Measurements from ENCODE around the gene PCDHGB3.
"Not testable (repeated sequence)": the region's sequence is repeated elsewhere in the genome, so short reads cannot be mapped to it uniquely, and the experiment has no call there.

PCDHGB3 gene

GRCh38 chr5:141359790-141360426 is 10.1 kb upstream of the PCDHGB3 start, which contains the start of gene PCDHGB2:
Gene PCDHGB2 (plus strand): TSS chr5:141359994. CDS start chr5:141360136, 142 bp downstream.
- DNase-seq = no peak

GRCh38 chr5:141360685-141361084 is 9.4 kb upstream of the PCDHGB3 start:
- no peak for DNase-seq

- DNase-seq = no peak
Measured at GRCh38 chr5:141362719-141363118, 7.3 kb upstream of the PCDHGB3 start.

DNA sequence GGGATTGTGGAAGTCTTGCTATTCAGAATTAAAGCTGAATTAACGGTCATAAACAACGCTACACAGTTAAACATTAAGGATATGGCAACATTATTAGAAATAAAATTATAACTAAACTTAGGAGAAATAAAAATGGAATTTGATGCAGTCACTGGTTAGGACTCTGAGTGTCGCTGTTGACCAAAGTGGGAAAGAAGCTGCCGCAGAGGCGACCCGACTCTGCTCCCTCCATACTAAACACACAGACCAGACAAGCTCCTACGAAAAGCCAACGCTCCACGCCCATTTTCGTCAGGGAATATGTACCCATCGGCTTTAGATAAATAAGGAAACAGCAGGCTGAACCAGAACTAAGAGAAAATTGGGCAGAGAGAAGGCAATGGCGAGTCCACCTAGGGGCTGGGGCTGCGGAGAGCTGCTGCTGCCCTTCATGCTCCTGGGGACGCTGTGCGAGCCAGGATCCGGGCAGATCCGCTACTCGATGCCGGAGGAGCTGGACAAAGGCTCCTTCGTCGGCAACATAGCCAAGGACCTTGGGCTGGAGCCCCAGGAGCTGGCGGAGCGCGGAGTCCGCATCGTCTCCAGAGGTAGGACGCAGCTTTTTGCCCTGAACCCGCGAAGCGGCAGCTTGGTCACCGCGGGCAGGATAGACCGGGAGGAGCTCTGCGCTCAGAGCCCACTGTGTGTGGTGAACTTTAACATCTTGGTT is 5.9 kb upstream of the PCDHGB3 start, which contains the start of gene PCDHGA5:
TSS of gene PCDHGA5 (plus strand) at position 211 of the 709 bp plus-strand sequence. CDS start at position 380, 169 bp downstream.
- DNase-seq = no peak

GRCh38 chr5:141366016-141366896 is 3.8 kb upstream of the PCDHGB3 start:
- no peak for DNase-seq

DNA sequence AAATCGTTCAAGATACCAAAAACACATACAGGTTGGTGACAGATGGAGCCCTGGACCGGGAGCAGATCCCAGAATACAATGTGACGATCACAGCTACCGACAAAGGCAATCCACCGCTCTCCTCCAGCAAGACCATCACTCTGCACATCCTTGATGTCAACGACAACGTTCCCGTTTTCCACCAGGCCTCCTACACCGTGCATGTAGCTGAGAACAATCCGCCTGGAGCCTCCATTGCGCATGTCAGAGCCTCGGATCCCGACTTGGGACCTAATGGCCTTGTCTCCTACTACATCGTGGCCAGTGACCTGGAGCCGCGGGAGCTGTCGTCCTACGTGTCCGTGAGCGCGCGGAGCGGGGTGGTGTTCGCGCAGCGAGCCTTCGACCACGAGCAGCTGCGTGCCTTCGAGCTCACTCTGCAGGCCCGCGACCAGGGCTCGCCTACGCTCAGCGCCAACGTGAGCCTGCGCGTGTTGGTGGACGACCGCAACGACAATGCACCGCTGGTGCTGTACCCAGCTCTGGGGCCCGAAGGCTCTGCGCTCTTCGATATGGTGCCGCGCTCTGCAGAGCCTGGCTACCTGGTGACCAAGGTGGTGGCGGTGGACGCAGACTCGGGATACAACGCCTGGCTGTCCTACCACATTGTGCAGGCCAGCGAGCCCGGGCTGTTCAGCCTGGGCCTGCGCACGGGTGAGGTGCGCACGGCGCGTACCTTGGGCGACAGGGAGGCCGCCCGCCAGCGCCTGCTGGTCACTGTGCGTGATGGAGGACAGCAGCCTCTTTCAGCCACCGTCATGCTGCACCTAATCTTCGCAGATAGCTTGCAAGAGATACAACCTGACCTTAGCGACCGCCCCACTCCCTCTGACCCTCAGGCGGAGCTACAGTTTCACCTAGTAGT is 1.8 kb downstream of the PCDHGB3 start:
- no peak for DNase-seq

- DNase-seq = no peak
Measured at GRCh38 chr5:141373673-141374317, 3.8 kb downstream of the PCDHGB3 start, which contains the start of gene PCDHGA6. Gene PCDHGA6 (plus strand): TSS chr5:141373891. CDS start chr5:141374084, 193 bp downstream.

GRCh38 chr5:141374627-141375026 is 4.6 kb downstream of the PCDHGB3 start:
- DNase-seq = no peak

- not testable (repeated sequence) for DNase-seq
Measured at GRCh38 chr5:141375444-141376155, 5.6 kb downstream of the PCDHGB3 start.

GRCh38 chr5:141382469-141383294 is 12.6 kb downstream of the PCDHGB3 start, which contains the start of gene PCDHGA7:
Gene PCDHGA7 (plus strand): TSS chr5:141382742. CDS start chr5:141382900, 158 bp downstream.
- DNase-seq = no peak

DNA sequence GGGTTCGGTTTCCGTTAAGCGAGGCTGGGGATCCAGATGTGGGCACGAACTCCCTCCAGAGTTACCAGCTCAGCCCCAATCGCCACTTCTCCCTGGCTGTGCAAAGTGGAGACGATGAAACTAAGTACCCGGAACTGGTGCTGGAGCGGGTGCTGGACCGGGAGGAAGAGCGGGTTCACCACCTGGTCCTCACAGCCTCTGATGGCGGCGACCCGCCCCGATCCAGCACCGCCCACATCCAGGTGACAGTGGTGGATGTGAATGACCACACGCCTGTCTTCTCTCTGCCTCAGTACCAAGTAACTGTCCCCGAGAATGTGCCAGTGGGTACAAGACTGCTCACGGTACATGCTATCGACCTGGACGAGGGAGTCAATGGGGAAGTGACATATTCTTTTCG is 13.3 kb downstream of the PCDHGB3 start:
- DNase-seq = no peak

- no peak for DNase-seq
Measured at GRCh38 chr5:141384471-141385267, 14.6 kb downstream of the PCDHGB3 start.

DNA sequence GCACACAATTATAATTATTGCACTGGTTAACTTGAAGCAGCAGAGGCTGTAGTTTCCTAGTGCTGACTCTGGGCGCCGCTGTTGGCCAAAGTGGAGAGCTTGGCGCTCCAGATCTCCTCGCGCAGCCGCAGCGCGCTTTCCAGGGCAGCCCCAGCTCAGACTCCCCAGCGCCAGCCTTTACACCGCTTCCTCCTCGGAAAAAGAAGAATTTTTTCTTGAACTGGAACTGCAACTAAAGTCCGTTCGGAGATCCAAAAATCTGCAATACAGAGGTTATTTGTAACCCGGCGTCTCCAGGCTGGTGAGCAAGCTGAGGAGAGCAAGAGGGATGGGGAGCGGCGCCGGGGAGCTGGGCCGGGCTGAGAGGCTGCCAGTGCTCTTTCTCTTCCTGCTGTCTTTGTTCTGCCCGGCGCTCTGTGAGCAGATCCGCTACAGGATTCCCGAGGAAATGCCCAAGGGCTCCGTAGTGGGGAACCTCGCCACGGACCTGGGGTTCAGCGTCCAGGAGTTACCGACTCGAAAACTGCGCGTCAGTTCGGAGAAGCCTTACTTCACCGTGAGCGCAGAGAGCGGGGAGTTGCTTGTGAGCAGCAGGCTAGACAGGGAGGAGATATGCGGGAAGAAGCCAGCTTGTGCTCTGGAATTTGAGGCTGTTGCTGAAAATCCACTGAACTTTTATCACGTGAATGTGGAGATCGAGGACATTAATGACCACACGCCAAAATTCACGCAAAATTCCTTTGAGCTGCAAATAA is 17.7 kb downstream of the PCDHGB3 start, which contains the start of gene PCDHGB4:
TSS of gene PCDHGB4 (plus strand) at position 142 of the 755 bp plus-strand sequence. CDS start at position 329, 187 bp downstream.
- not testable (repeated sequence) for DNase-seq

DNA sequence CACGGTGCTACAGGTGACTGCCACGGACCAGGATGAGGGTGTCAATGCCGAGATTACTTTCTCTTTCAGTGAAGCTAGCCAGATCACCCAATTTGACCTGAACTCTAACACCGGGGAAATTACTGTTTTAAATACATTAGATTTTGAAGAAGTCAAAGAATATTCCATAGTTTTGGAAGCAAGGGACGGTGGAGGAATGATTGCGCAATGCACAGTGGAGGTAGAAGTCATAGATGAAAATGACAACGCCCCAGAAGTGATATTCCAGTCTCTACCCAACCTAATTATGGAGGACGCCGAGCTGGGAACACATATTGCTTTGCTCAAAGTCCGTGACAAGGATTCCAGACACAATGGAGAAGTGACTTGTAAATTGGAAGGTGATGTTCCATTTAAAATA is 18.6 kb downstream of the PCDHGB3 start:
- DNase-seq = no peak

DNA sequence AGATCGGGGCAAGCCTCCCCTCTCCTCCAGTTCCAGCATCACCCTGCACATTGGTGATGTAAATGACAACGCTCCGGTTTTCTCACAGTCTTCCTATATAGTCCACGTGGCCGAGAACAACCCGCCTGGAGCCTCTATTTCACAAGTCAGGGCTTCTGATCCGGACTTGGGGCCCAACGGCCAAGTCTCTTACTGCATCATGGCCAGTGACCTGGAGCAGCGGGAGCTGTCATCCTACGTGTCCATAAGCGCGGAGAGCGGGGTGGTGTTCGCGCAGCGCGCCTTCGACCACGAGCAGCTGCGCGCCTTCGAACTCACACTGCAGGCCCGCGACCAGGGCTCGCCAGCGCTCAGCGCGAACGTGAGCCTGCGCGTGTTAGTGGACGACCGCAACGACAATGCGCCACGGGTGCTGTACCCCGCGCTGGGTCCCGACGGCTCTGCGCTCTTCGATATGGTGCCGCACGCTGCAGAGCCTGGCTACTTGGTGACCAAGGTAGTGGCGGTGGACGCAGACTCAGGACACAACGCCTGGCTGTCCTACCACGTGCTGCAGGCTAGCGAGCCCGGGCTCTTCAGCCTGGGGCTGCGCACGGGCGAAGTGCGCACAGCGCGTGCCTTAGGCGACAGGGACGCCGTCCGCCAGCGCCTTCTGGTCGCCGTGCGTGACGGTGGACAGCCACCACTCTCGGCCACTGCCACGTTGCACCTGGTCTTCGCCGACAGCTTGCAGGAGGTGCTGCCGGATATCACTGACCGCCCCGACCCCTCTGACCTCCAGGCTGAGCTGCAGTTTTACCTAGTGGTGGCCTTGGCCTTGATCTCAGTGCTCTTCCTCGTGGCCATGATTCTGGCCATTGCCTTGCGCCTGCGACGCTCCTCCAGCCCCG is 19.4 kb downstream of the PCDHGB3 start:
- DNase-seq = no peak

DNA sequence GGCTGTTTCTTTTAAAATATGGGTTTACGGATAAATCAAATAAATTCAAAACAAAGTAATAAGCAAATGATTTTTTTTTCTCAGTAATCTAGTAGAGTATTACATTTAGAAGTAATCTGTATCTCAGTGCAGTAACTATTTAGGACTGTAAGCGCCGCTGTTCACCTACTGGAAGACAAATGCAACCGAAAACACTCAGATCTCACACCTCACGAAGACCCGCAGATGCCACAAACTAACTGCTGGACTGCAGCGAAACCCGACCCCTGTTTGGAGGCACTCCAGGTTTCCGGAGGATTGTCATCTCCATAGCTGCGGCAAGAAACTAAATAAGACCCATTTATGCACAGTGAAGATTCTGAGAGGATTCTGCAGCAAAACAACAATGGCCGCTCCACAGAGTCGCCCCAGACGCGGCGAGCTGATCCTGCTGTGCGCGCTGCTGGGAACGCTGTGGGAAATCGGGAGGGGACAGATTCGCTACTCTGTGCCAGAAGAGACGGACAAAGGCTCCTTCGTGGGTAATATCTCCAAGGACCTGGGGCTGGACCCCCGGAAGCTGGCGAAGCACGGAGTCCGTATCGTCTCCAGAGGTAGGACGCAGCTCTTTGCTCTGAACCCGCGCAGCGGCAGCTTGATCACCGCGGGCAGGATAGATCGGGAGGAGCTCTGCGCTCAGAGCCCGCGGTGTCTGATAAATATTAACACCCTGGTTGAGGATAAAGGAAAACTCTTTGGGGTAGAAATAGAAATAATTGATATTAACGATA is 22.6 kb downstream of the PCDHGB3 start, which contains the start of gene PCDHGA8:
TSS of gene PCDHGA8 (plus strand) at position 205 of the 770 bp plus-strand sequence. CDS start at position 386, 181 bp downstream.
- no peak for DNase-seq
